Left hindlimb (tissue), 1 donor: ENCODE data around the gene DCC.
A peak's percentile ranks its signal among the peaks of the same experiment; 100 is the strongest.

Source experiments
- DNase-seq: peaks from one replicate; pipeline ENCODE4 v3.0.0-alpha.2; 2018

DCC gene, protein sequence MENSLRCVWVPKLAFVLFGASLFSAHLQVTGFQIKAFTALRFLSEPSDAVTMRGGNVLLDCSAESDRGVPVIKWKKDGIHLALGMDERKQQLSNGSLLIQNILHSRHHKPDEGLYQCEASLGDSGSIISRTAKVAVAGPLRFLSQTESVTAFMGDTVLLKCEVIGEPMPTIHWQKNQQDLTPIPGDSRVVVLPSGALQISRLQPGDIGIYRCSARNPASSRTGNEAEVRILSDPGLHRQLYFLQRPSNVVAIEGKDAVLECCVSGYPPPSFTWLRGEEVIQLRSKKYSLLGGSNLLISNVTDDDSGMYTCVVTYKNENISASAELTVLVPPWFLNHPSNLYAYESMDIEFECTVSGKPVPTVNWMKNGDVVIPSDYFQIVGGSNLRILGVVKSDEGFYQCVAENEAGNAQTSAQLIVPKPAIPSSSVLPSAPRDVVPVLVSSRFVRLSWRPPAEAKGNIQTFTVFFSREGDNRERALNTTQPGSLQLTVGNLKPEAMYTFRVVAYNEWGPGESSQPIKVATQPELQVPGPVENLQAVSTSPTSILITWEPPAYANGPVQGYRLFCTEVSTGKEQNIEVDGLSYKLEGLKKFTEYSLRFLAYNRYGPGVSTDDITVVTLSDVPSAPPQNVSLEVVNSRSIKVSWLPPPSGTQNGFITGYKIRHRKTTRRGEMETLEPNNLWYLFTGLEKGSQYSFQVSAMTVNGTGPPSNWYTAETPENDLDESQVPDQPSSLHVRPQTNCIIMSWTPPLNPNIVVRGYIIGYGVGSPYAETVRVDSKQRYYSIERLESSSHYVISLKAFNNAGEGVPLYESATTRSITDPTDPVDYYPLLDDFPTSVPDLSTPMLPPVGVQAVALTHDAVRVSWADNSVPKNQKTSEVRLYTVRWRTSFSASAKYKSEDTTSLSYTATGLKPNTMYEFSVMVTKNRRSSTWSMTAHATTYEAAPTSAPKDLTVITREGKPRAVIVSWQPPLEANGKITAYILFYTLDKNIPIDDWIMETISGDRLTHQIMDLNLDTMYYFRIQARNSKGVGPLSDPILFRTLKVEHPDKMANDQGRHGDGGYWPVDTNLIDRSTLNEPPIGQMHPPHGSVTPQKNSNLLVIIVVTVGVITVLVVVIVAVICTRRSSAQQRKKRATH (N-terminal part only)

GRCh38 chr18:52339891-52340371 is at the start of gene DCC:
Gene DCC, plus strand, starts transcription at chr18:52340197. Its CDS starts 591 bp downstream, at chr18:52340788.
- peak; percentile 50 for DNase-seq

- DNase-seq = no peak
These were observed 29.3 kb upstream of the DCC start for GRCh38 chr18:52310651-52311050.

- DNase-seq = no peak
These were observed 28.7 kb upstream of the DCC start for GRCh38 chr18:52311331-52311730.

DNA sequence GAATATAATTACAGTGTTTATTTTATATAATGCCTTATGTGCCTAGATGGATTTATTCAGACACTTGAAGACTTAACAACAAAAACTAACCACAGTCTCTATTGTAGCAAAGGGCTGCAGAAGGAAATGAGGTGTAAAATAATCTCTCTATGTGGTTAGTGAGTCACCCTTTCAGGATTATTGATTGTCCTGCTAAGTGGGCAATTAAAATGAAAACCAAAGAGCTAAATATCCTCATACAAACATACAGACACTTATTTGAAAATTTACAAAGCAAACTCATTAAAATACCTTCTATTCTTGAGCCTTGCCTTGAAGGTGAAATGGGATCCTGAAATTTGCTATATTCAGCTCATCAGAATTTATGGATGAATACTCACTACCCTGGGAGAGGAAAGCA is 27.7 kb upstream of the DCC start:
- DNase-seq = no peak

- DNase-seq = no peak
These were observed 26.8 kb upstream of the DCC start for GRCh38 chr18:52313213-52313612.

DNA sequence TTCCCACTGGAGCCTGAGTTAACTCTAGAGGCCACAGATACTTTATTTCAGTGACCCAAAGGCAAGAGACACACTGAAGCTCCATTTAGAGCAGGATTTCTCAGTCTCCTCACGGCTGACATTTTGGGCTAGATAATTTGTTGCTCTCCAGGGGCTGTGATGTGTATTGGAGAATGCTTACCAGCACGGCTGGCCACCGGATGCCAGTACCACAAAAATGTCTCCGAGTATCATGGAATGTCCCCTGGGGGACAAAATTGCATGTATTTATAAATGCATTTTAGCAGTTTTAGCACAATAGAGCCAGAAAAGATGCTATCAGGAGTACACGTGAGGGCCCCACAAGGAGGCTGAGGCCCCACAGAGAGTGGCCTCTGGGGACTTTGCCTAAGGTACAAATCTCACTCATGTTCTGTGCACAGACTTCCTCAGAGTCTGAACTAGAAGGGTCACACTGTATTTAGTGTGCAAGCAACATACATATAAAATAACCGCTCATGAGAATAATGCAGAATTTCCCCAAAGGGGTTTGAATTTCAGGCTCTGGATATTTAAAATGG is 20.5 kb upstream of the DCC start:
- no peak for DNase-seq

- no peak for DNase-seq
These were observed 17.7 kb upstream of the DCC start for GRCh38 chr18:52322307-52322706.

GRCh38 chr18:52323802-52324201 is 16.2 kb upstream of the DCC start:
- no peak for DNase-seq

DNA sequence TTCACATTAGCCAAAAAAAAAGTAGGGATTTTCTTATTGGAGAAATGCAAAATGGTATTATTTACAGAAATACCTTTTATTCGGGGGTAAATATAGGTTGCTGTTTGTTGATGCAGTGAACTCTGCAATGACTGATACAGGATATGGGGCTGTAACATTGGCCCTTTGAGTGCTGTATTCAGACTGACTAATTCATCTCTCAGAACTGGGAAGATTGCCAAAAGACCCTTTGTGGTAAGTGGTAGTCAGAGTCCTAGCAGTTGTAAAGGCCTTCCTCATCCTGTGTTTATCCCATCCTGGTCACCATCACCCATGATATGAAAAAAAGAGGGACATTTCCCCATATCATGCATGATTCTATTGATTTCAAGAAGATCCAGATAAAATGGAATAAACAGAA is 14.0 kb upstream of the DCC start:
- no peak for DNase-seq

- no peak for DNase-seq
These were observed 6.1 kb upstream of the DCC start for GRCh38 chr18:52333860-52334259.

DNA sequence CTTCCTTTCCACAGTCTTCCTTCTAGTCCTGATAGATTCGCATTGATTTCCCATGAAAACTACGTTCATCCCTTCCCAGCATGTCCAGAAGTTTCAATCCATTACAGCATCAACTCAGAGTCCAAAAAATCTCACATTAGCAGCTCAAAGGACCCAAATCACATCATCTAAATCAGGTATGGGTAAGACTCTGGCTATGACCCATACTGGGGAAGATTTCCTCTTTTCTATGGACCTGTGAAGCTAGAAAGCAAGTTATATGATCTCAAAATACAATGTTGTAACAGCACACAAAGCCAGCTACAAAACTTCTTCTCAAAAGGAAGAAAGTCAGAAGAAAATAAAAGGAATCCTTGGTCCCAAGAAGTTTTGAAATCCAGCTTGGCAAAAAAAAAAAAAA is 5.7 kb upstream of the DCC start:
- no peak for DNase-seq

GRCh38 chr18:52334896-52335295 is 5.1 kb upstream of the DCC start:
- DNase-seq = no peak

GRCh38 chr18:52337276-52337675 is 2.7 kb upstream of the DCC start:
- no peak for DNase-seq

- peak; percentile 30 for DNase-seq
These were observed 557 bp downstream of the DCC start for GRCh38 chr18:52340406-52341102.

GRCh38 chr18:52341103-52341432 is 1.1 kb downstream of the DCC start:
- DNase-seq = no peak

DNA sequence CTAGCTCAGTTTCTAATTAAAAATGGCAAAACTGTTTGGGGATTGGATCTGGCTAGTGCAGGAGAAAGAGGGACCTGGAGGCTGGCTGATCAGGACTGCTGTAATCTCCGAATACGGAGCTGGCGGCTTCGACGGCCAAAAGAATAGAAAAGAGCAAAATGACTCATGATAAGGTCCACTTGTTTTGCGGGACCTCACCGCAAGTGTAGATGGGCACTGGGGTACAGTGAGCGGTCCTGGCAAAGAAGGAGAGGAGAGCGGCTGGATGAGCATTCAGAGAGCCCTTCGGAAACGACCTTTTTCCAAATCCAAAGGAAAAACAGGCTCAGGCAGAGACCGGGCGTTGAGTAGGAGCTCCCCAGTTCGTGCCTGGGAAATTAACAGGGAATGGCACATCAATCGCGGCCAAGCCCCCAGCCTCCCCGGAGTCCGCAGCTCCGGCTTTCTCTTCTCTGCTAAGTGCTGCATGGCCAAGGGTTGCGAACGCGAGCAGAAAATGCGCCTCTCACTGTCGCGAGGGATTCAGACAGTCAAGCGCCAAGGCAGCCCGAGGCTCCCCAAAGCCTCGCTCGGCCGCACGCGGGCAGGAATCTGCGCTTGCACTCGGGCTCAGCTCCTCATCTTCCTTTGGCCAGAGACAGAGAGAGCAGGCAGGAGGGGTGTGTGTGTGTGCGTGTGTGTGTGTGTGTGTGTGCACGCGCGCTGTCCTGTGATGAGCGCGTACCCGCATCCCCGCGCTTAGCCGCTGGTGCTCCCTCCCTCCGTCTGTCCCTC is 1.8 kb downstream of the DCC start:
- peak; percentile 42 for DNase-seq

DNA sequence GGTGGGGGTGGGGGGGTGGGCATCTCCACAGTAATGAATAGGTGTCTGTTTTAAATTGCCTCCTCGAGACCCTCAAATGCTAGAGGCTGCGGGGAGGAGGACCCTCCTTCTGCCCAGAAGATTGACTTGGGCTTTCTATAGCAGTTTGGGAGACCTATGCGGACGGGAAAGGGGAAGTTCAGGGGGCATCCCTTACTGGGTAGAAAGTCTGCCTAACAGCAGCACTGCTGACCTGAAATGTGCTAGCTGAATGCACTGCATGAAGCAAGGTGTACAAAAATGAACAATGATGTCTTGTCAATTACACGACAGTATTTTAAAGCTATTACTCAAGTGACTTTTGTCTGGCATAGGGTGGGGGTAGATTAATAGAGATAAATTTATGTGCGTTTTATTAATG is 2.5 kb downstream of the DCC start:
- no peak for DNase-seq

DNA sequence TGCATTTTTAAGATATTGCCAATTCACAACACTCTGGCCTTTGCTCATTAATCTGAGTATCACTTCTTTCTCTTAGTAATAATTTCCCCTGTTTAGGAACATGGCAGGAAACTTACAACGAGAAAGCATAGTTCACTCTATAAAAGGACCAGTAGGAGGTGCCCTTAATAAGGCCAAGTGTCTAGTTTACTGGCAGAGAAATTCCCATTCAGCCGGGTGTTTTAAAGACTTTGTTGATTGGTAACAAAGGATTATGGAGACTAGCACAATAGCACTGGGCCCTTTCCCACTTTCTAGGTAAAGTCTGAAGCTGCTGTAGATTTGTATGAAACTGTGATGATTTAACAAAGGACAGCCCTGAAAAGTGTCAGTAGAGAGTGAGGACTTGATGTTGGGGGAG is 3.1 kb downstream of the DCC start:
- DNase-seq = no peak

GRCh38 chr18:52343731-52344340 is 3.8 kb downstream of the DCC start:
- no peak for DNase-seq

- DNase-seq = no peak
These were observed 4.9 kb downstream of the DCC start for GRCh38 chr18:52344881-52345280.

DNA sequence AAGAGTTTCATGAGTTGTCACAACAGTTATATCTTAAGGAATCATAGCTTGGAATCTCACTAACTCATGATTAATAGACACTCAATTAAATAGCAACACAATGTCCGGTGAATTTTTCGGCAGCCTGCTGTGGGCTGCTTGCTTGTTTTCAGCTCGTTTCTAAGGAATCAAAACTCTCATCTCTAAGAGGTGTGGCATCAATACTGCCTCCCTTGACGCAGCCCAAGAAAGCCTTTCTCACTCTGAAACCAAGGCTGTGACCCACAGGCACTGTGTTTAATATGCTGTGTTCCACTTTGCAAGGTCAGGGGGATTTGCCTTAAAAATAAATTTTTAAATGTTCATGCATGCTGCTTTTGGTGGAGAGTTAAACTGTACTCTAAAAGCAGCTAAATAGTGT is 5.4 kb downstream of the DCC start:
- DNase-seq = no peak
